Choroid plexus epithelial cell (primary cell): Measurements from ENCODE around the gene CACNA1G.

Source experiments
- DNase-seq: peaks from one replicate; pipeline ENCODE4 v3.0.0-alpha.2; 2010; ENCODE audit warnings: low read depth
- H3K4me3 ChIP-seq: 2 replicates; pipeline ENCODE4 v1.5.1; 2011; ENCODE audit warnings: low read depth, mild to moderate bottlenecking, control low read depth, low read length, moderate library complexity
- TF ChIP-seq, protein P1 (sequence below): conservative IDR thresholded peaks from 2 replicates; pipeline ENCODE4 v1.5.1; 2011; ENCODE audit warnings: low read depth, mild to moderate bottlenecking, control low read depth, inconsistent platforms, low read length, moderate library complexity

CACNA1G gene

DNA sequence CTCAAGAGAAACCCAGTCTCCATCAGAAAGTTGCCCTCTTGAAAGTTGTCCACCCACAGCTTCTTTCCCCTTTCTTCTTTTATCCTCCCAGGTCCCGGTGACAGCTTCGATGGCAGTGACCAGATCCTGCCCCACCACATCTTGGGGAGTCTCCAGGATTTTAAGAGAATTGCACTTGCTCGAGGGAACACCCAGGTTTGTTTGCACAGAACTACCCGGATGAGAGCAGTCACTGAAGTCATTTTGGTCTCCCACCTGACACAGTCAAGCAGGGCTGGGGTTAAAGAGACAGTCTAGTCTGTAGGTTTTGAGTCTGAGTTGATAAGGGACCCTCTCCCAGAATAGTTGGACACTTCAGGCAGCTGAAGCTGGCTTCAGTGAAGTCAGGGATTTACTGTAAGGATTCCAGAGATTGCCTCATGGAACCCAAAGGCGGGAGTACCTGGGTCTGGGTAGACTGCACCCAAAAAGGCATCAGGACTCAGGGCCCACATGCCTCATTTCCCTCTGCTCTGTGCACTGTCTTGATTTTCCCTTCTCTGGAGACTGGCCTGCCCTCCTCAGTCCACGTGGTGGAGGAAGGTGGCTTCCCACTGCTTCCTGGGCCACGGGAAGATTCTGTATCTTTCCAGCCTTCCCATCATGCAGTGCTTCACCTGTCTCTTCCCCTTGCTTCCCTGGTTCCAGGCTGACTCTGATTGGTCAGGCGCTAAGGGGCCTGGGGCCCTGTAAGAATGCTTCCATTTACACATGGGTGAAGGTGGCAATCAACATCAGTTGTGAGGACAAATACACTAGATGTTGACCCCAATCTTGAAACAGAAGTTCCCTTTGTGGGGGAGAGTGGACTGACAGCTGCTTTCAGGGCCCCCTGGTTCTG, 42.8 kb upstream of the CACNA1G start:
- TF ChIP-seq, protein P1, sequence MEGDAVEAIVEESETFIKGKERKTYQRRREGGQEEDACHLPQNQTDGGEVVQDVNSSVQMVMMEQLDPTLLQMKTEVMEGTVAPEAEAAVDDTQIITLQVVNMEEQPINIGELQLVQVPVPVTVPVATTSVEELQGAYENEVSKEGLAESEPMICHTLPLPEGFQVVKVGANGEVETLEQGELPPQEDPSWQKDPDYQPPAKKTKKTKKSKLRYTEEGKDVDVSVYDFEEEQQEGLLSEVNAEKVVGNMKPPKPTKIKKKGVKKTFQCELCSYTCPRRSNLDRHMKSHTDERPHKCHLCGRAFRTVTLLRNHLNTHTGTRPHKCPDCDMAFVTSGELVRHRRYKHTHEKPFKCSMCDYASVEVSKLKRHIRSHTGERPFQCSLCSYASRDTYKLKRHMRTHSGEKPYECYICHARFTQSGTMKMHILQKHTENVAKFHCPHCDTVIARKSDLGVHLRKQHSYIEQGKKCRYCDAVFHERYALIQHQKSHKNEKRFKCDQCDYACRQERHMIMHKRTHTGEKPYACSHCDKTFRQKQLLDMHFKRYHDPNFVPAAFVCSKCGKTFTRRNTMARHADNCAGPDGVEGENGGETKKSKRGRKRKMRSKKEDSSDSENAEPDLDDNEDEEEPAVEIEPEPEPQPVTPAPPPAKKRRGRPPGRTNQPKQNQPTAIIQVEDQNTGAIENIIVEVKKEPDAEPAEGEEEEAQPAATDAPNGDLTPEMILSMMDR: no peak
- H3K4me3 ChIP-seq: no peak overlapping the region
- no peak for DNase-seq

DNA sequence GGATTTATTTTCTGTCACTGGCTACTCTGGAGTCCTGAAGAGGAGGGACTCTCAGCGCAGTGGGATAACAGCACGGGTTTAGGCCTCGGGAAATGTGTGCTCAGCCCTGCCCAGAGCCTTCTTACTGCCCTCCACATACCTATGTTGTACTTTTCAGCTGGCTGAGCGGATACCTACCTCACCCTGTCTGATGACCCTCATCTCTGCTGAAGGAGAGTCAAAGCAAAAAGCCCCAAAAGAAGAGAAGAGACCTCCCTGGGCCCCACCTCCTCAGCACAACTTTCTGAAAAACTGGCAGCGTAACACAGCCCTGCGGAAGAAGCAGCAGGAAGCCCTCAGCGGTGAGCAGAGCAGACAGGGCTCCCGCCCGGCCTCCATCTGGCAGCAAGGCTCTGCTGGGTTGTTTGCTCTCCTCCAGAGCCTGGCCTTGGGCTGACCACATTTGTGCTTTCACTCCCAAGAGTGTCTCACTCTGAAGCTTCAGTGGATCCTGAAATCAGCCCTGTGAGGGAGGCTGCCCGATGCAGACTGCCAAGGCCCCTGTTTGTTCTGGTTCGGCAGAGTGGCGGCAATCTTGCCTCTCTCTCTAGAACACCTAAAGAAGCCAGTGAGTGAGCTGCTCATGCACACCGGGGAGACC, 42.0 kb upstream of the CACNA1G start:
- TF ChIP-seq, protein P1: no peak
- DNase-seq: peak; percentile 84
- no peak overlapping the region for H3K4me3 ChIP-seq

DNA sequence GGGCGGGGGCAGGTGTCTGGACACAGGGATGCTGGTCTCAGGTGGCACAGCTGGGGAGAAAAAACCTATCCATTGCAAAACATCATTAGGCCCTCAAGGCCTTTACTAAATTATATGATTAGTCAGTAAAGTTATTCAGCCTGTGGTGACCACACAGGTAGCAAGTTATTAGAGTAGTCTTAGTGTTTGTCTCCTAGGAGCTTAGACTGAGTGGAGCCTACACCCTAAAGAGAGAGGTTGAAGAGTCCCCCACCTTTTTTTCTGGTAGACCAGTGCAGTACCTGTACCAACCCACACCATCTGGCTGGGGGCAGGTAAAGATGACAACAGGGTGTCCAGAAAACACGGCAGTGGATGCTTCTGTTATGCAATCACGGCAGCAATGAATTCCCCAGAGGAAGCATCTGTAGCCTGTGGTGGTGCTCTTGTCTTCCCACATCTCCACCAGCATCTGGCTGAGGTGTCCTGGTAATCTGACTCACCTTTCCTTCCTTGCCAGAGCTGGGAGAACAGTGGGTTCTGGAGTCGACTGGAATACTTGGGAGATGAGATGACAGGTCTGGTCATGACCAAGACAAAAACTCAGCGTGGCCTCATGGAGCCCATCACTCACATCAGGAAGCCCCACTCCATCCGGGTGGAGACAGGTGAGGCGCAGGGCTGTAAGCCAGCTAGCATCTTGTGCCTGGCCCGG, 41.2 kb upstream of the CACNA1G start:
- DNase-seq: no peak
- TF ChIP-seq, protein P1: no peak
- no peak overlapping the region for H3K4me3 ChIP-seq

DNA sequence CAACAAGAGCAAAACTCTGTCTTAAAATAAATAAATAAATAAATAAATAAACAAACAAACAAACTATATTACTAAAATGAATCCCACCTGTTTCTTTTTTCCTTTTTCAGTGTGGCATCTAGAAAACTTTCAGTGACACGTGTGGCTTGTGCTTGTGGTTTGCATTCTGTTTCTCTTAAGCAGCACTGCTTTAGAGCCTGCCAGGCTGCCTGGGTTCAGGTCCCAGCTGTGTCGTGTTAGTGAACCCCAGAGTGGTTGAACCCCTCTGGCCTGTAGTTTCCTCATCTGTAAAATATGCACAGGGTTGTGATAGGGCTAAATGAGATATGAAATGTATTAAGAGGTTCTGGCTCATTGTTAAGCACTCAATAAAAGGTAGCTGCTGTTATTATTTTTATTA, 40.0 kb upstream of the CACNA1G start:
- DNase-seq: no peak
- TF ChIP-seq, protein P1: no peak
- H3K4me3 ChIP-seq: no peak overlapping the region

DNA sequence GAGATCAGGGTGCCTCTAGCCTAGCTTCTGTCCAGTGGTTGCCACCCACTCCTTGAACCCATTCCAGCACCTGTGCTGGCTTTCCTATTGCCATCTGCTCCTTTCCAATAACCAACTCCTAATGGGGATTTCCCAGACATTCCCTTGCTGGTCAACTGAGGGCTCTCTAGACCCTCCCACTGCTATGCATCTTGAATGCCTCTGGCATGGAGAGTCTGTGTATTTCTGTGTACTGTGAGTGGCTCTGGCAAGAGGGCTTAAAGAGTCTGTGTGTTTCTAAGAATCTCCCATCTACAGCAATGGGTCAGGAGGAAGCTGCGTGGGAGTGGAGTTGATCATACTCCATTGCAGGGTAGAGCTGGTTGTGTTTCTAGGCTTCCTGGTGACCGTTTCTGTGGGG, 39.0 kb upstream of the CACNA1G start:
- DNase-seq: no peak
- TF ChIP-seq, protein P1: no peak
- no peak overlapping the region for H3K4me3 ChIP-seq

DNA sequence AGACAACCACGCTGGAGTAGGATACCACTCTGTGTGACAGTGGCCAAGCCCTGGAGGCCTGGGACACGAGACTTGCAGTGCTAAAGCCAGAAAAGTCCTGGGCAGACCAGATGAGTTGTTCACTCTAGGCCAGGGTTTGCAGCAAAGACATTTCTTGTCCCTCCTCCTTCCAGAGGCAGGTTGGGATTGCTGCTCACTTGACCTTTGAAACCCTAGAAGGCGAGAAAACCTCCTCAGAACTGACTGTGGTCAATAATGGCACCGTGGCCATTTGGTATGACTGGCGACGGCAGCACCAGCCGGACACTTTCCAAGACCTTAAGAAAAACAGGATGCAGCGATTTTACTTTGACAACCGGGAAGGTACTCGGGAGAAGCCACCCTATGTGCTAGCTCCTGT, 37.7 kb upstream of the CACNA1G start:
- TF ChIP-seq, protein P1: no peak
- no peak overlapping the region for H3K4me3 ChIP-seq
- no peak for DNase-seq
